PC-3 (cell line): Measurements from ENCODE around the gene NFXL1.

ENCODE experiments used
- CTCF ChIP-seq: fragments of 300-600 bp; sonication (generic); conservative IDR thresholded peaks from 2 replicates; pipeline ENCODE4 v1.5.1; 2017; ENCODE audit warnings: antibody characterized with exemption, low read depth, mild to moderate bottlenecking, low read length
- EZH2phosphoT487 ChIP-seq: fragments of 300-600 bp; sonication (generic); IDR thresholded peaks from 2 replicates; pipeline ENCODE4 v1.6.1; 2018; ENCODE audit warnings: mild to moderate bottlenecking, antibody characterized with exemption, low read length, borderline replicate concordance

- TF ChIP-seq CTCF (no peak), EZH2phosphoT487 (no peak)
These were observed 86.9 kb downstream of the NFXL1 start for GRCh38 chr4:47827343-47828047.
